ENCODE data around the gene RNF215. TPM values are rescaled to one million over a fixed set of nuclear protein-coding genes. Genes with fewer than 3 reads are reported as not detected.

Gene RNF215
- total and polyA plus RNA-seq, 2 of the 13 experiments (the other 11 are each of a cell fraction or from before 2014, with no cell fraction given), result 5.3 to 6.1 TPM

DNA sequence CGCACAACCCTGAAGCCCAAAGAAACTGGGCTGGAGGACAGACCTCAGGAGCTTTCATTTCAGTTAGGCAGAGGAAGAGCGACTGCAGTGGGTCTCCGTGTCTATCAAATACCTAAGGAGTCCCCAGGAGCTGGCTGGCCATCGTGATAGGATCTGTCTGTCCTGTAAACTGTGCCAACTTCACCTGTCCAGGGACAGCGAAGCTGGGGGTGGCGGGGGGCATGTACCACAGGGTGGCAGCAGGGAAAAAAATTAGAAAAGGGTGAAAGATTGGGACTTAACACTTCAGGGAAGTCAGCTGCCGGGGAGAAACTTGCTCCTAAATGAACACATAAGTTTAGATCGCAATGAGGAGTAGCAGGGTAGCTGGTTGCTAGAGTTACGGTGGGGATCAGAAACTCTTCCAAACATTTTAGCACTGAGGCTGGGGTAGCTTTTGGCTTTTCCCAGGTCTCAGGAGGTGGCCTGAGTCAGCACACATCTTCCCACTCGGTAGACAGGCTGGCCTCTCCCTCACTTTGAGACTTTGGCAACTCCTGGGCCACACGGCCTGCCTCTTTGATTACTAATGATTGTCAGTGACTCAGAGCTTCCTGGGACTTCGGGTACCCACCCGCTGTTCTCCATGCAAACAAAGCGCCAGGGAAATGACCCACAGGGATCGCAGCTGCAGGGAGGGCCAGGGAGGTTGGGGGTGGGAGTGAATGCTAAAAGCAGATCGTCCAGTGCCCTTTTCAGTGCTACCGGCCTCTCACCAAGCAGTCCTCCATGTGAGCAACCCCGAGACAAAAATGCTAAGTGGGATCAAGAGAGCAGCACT, 35.5 kb upstream of the RNF215 start (continued):
- TF ChIP-seq SNAI1 (CRISPR knock-in tag; IDR thresholded peaks at IDR 0.05; ENCODE audit: borderline replicate concordance) (0 out of 2 replicates have a peak, but pooled peaks have one; percentile 26), ZNF205 (CRISPR knock-in tag; IDR thresholded peaks at IDR 0.05) (peak; percentile 4; the same call in 1 of the 2 replicates), REST (IDR thresholded peaks at IDR 0.05; ENCODE audit: borderline replicate concordance in 1 of 2, low read depth in 1 of 2, low read length in 2 of 2) (no peak), SSRP1 (CRISPR knock-in tag; IDR thresholded peaks at IDR 0.05) (peak; percentile 58; the same call in 1 of the 2 replicates), FOXA3 (CRISPR knock-in tag; IDR thresholded peaks at IDR 0.05) (peak; percentile 49; the same call in 1 of the 2 replicates), ZNF841 (CRISPR knock-in tag; IDR thresholded peaks at IDR 0.05; ENCODE audit: borderline replicate concordance) (0 out of 2 replicates have a peak, but pooled peaks have one; percentile 26), CHD2 (IDR thresholded peaks at IDR 0.05; ENCODE audit: low read depth, low read length) (no peak), ELF3 (CRISPR knock-in tag; IDR thresholded peaks at IDR 0.05) (peak; percentile 41; the same call in 1 of the 2 replicates), PRPF4 (IDR thresholded peaks at IDR 0.05; ENCODE audit: low read depth, low read length, poor library complexity, severe bottlenecking) (no peak), MIER3 (CRISPR knock-in tag; IDR thresholded peaks at IDR 0.05; ENCODE audit: borderline replicate concordance) (0 out of 2 replicates have a peak, but pooled peaks have one; percentile 21), NONO (IDR thresholded peaks at IDR 0.05) (no peak), NONO (CRISPR knock-in tag; conservative IDR thresholded peaks at IDR 0.05) (peak; percentile 56), ZNF3 (CRISPR knock-in tag; IDR thresholded peaks at IDR 0.05) (0 out of 2 replicates have a peak, but pooled peaks have one; percentile 5), ZNF703 (CRISPR knock-in tag; IDR thresholded peaks at IDR 0.05; ENCODE audit: borderline replicate concordance) (no peak), ZFP90 (CRISPR knock-in tag; IDR thresholded peaks at IDR 0.05; ENCODE audit: borderline replicate concordance) (0 out of 2 replicates have a peak, but pooled peaks have one; percentile 27), MAFF (IDR thresholded peaks at IDR 0.05; ENCODE audit: low read depth, low read length) (peak; percentile 16; the same call in 1 of the 2 replicates), MED1 (CRISPR knock-in tag; IDR thresholded peaks at IDR 0.05) (peak; percentile 31), SOX5 (CRISPR knock-in tag; IDR thresholded peaks at IDR 0.05; ENCODE audit: borderline replicate concordance) (0 out of 2 replicates have a peak, but pooled peaks have one; percentile 6), ZNF761 (CRISPR knock-in tag; conservative IDR thresholded peaks at IDR 0.05) (0 out of 2 replicates have a peak, but pooled peaks have one; percentile 1), DPF2 (CRISPR knock-in tag; IDR thresholded peaks at IDR 0.05; ENCODE audit: borderline replicate concordance, low read depth) (no peak), REL (CRISPR knock-in tag; conservative IDR thresholded peaks at IDR 0.05) (peak; percentile 41; the same call in 1 of the 2 replicates), ZNF260 (CRISPR knock-in tag; IDR thresholded peaks at IDR 0.05; ENCODE audit: borderline replicate concordance, low read depth) (no peak), SALL2 (CRISPR knock-in tag; IDR thresholded peaks at IDR 0.05) (no peak), MAF1 (CRISPR knock-in tag; IDR thresholded peaks at IDR 0.05; ENCODE audit: borderline replicate concordance) (0 out of 2 replicates have a peak, but pooled peaks have one; percentile 11), JUNB (CRISPR knock-in tag; IDR thresholded peaks at IDR 0.05; ENCODE audit: borderline replicate concordance) (peak; percentile 36; the same call in 1 of the 2 replicates), NR2F6 (IDR thresholded peaks at IDR 0.05) (peak; percentile 22), NR2F6 (CRISPR knock-in tag; IDR thresholded peaks at IDR 0.05) (peak; percentile 12; the same call in 1 of the 2 replicates), ZKSCAN8 (CRISPR knock-in tag; IDR thresholded peaks at IDR 0.05; ENCODE audit: borderline replicate concordance) (0 out of 2 replicates have a peak, but pooled peaks have one; percentile 35), NCOA2 (CRISPR knock-in tag; IDR thresholded peaks at IDR 0.05) (no peak)
